DOHH2 (cell line): ENCODE measurements around the gene TDRKH.

Experiments used
- CTCF ChIP-seq: fragments of 200-600 bp; sonication (generic); IDR thresholded peaks from one replicate; pipeline ENCODE4 v1.5.1; 2014; ENCODE audit warnings: antibody characterized with exemption, mild to moderate bottlenecking, low read depth, low read length; ENCODE audit not compliant: poor library complexity, severe bottlenecking
- EZH2phosphoT487 ChIP-seq: fragments of 200-600 bp; sonication (generic); IDR thresholded peaks from 2 replicates; pipeline ENCODE4 v1.6.1; 2017; ENCODE audit warnings: borderline replicate concordance, mild to moderate bottlenecking, antibody characterized with exemption, low read length, moderate library complexity, mixed read lengths

GRCh38 chr1:151762941-151763921, 27.1 kb downstream of the TDRKH start, which contains the start of gene MRPL9:
- TF ChIP-seq EZH2phosphoT487: no peak
- TF ChIP-seq CTCF: no peak
